Adrenal gland (tissue), 5 donors: ENCODE data around the gene FHIT.
"Not testable (repeated sequence)": the region's sequence is repeated elsewhere in the genome, so short reads cannot be mapped to it uniquely, and the experiment has no call there.

Experiments
- CTCF ChIP-seq, 6 experiments: fragments of 450-650 bp in 4 of 6; fragments of 200-600 bp in 2 of 6; sonication (generic) in 1 of 6; IDR thresholded peaks; 1 replicate in 5 of 6; 2 replicates in 1 of 6; pipeline versions ENCODE4 v1.5.1 to v1.8.0; 2016 to 2021; ENCODE audit warnings: antibody characterized with exemption in 6 of 6, mild to moderate bottlenecking in 2 of 6, moderate library complexity in 1 of 6
- POLR2A ChIP-seq, 2 donors: fragments of 450-650 bp; IDR thresholded peaks; one replicate each; pipeline ENCODE4 v1.6.1; 2017; ENCODE audit warnings: antibody characterized with exemption in 2 of 2, mild to moderate bottlenecking in 2 of 2, moderate library complexity in 1 of 2
- donor health status: DM: no; HTN: no; CAD: no.

GRCh38 chr3:59802453-59802852 lies 1448.8 kb downstream of the FHIT start:
- not testable (repeated sequence) for TF ChIP-seq CTCF, POLR2A (IDR thresholded peaks at IDR 0.05)
